Upper lobe of left lung (tissue), 6 donors: ENCODE measurements around the gene HPGDS. TPM values are rescaled to one million over a fixed set of nuclear protein-coding genes. Genes with fewer than 3 reads are reported as not detected.

ENCODE experiments used
- ATAC-seq, 2 donors: fragments of 200-7000 bp; cut with Tn5 transposase; one replicate each; pipeline ENCODE4 v1.9.1; 2022; ENCODE audit warnings: mild to moderate bottlenecking in 2 of 2, moderate library complexity in 2 of 2; ENCODE audit not compliant: low FRiP score in 2 of 2
- DNase-seq, 2 donors: peaks; one replicate each; pipeline ENCODE4 v3.0.0-alpha.2; 2019 to 2020
- H3K27ac ChIP-seq, 4 donors: fragments of 200-600 bp; sonication (generic); one replicate each; pipeline ENCODE4 v1.5.1; 2016 to 2019
- H3K27me3 ChIP-seq, 4 donors: fragments of 200-600 bp; sonication (generic); one replicate each; pipeline ENCODE4 v1.5.1; 2017 to 2019
- H3K36me3 ChIP-seq, 4 donors: fragments of 200-600 bp; sonication (generic); one replicate each; pipeline ENCODE4 v1.5.1; 2016 to 2019
- H3K4me1 ChIP-seq, 4 donors: fragments of 200-600 bp; sonication (generic); one replicate each; pipeline ENCODE4 v1.5.1; 2018 to 2019
- H3K4me3 ChIP-seq, 4 donors: fragments of 200-600 bp; sonication (generic); one replicate each; pipeline ENCODE4 v1.5.1; 2017 to 2019; ENCODE audit warnings: mild to moderate bottlenecking in 2 of 4, moderate library complexity in 1 of 4
- H3K9me3 ChIP-seq, 4 donors: fragments of 200-600 bp; sonication (generic); one replicate each; pipeline ENCODE4 v1.5.1; 2018 to 2019
- EP300 ChIP-seq, 4 donors: sonication (generic); formaldehyde crosslinking; IDR thresholded peaks; one replicate each; pipeline ENCODE4 v1.5.1; 2017; ENCODE audit warnings: antibody characterized with exemption in 4 of 4, control low read depth in 2 of 4
- POLR2A ChIP-seq, 4 donors: fragments of 450-650 bp; IDR thresholded peaks; one replicate each; pipeline ENCODE4 v1.5.1; 2016 to 2017; ENCODE audit warnings: antibody characterized with exemption in 4 of 4, mild to moderate bottlenecking in 2 of 4
- POLR2AphosphoS5 ChIP-seq, 2 donors: sonication (generic); formaldehyde crosslinking; IDR thresholded peaks; one replicate each; pipeline ENCODE4 v1.5.1; 2017; ENCODE audit warnings: antibody characterized with exemption in 2 of 2
- WGBS, 2 donors: methylation state at CpG; one replicate each; pipeline ENCODE4 v1.1.5; 2017 to 2018; 5-methylcytosine and 5-hydroxymethylcytosine counted together
- total RNA-seq, 6 donors: library from RNA; depleted of rRNA in 4 of 6; stranded (reverse); fragments of >200 nt in 4 of 6; gene quantifications; one replicate each; pipeline versions ENCODE4 v1.1.0 to v1.2.1, GENCODE V29; 2016 to 2021
- TF ChIP-seq, protein P1 (sequence below), 6 experiments: fragments of 450-650 bp in 4 of 6; fragments of 200-600 bp in 2 of 6; sonication (generic) in 2 of 6; IDR thresholded peaks; one replicate each; pipeline ENCODE4 v1.5.1; 2016 to 2019; ENCODE audit warnings: antibody characterized with exemption in 6 of 6
- donor health status: DM: no; HTN: no; CAD: no; lungs with moderate emphysema.
- donor health status: DM: no; HTN: yes; CAD: no; lungs with severe emphysema.

The HPGDS gene
- total RNA-seq, 6 donors from 2014 or later: 0.59 to 17.8 (median 5.2) TPM

DNA sequence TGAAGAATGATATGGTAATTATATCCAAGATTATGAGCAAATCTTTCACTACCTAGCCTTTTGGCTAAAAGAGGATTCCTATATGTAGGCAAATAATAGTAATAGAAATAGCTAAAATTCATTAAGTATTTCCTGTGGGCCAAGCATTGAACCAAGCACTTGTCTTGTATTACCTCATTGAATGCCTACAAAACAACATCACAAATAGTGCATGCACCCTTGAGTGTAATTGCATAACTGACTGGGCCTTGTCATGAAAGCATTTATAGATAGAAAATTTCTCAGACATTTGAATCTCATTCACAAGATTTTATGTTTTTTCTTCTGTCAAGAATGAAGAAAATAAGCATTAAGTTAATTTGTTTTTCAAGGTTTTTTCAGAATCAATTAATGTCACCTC lies 3.9 kb upstream of the HPGDS start:
- TF ChIP-seq, protein P1, sequence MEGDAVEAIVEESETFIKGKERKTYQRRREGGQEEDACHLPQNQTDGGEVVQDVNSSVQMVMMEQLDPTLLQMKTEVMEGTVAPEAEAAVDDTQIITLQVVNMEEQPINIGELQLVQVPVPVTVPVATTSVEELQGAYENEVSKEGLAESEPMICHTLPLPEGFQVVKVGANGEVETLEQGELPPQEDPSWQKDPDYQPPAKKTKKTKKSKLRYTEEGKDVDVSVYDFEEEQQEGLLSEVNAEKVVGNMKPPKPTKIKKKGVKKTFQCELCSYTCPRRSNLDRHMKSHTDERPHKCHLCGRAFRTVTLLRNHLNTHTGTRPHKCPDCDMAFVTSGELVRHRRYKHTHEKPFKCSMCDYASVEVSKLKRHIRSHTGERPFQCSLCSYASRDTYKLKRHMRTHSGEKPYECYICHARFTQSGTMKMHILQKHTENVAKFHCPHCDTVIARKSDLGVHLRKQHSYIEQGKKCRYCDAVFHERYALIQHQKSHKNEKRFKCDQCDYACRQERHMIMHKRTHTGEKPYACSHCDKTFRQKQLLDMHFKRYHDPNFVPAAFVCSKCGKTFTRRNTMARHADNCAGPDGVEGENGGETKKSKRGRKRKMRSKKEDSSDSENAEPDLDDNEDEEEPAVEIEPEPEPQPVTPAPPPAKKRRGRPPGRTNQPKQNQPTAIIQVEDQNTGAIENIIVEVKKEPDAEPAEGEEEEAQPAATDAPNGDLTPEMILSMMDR (IDR thresholded peaks at IDR 0.05): no peak
- TF ChIP-seq EP300 (IDR thresholded peaks at IDR 0.05): no peak
- TF ChIP-seq POLR2AphosphoS5 (IDR thresholded peaks at IDR 0.05): no peak
- TF ChIP-seq POLR2A (IDR thresholded peaks at IDR 0.05): no peak
- H3K4me1 ChIP-seq: no peaks in the 10 kb centered on the region
- DNase-seq (no peak), ATAC-seq (no peak)
- H3K9me3 ChIP-seq: no peaks in the 10 kb centered on the region
- H3K27me3 ChIP-seq: no peaks in the 10 kb centered on the region
- H3K4me3 ChIP-seq: no peak overlapping the region
- H3K27ac ChIP-seq: no peak overlapping the region
- no peaks in the 10 kb centered on the region for H3K36me3 ChIP-seq

- Histone ChIP-seq H3K4me3 (no peak overlapping the region), H3K36me3 (no peaks in the 10 kb centered on the region), H3K27ac (no peak overlapping the region), H3K9me3 (no peaks in the 10 kb centered on the region), H3K27me3 (no peaks in the 10 kb centered on the region), H3K4me1 (no peaks in the 10 kb centered on the region)
- DNase-seq (no peak), ATAC-seq (peak in 1 of 2 donors; percentile 60)
- WGBS, 2 donors: 28 to 40% methylated on average over 2 of the region's 2 CpGs
- no peak for TF ChIP-seq POLR2A (IDR thresholded peaks at IDR 0.05)
- TF ChIP-seq, protein P1 (IDR thresholded peaks at IDR 0.05): no peak
- TF ChIP-seq EP300 (IDR thresholded peaks at IDR 0.05): no peak
- TF ChIP-seq POLR2AphosphoS5 (IDR thresholded peaks at IDR 0.05): no peak
Observed at GRCh38 chr4:94345969-94346368, 3.3 kb upstream of the HPGDS start.

DNA sequence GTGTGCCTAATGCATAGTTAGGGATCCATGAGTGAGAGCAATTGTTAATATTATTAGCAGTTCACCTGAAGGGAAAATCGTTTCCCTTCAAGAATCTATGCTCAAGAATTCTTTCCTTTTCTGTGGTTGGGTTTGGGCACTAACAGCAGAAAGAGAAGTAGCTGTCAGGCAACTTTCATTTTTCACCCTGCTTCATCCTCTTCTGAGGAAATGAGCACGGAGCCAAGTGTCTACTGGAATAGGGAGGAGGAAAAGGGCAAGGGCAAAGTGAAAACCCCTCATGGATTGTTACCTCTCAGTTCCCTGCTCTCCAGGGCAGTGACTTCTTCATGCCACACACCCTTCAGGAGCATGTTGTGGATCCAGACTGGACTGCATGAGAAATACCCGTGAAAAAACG lies 2.6 kb upstream of the HPGDS start:
- no peak overlapping the region for H3K4me3 ChIP-seq
- H3K27me3 ChIP-seq: no peaks in the 10 kb centered on the region
- TF ChIP-seq, protein P1 (IDR thresholded peaks at IDR 0.05): no peak
- TF ChIP-seq POLR2AphosphoS5 (IDR thresholded peaks at IDR 0.05) (no peak), EP300 (IDR thresholded peaks at IDR 0.05) (no peak), POLR2A (IDR thresholded peaks at IDR 0.05) (no peak)
- no peak overlapping the region for H3K27ac ChIP-seq
- no peaks in the 10 kb centered on the region for H3K36me3 ChIP-seq
- ATAC-seq (peak in 1 of 2 donors; percentile 55), DNase-seq (no peak)
- H3K4me1 ChIP-seq: no peaks in the 10 kb centered on the region
- WGBS, 2 donors: 41 to 48% methylated on average over 4 of the region's 4 CpGs
- no peaks in the 10 kb centered on the region for H3K9me3 ChIP-seq

GRCh38 chr4:94344457-94344856 lies 1.8 kb upstream of the HPGDS start:
- H3K9me3 ChIP-seq: no peaks in the 10 kb centered on the region
- DNase-seq: no peak
- no peak for TF ChIP-seq POLR2AphosphoS5 (IDR thresholded peaks at IDR 0.05)
- TF ChIP-seq, protein P1 (IDR thresholded peaks at IDR 0.05): no peak
- no peak for TF ChIP-seq EP300 (IDR thresholded peaks at IDR 0.05)
- TF ChIP-seq POLR2A (IDR thresholded peaks at IDR 0.05): no peak
- no peaks in the 10 kb centered on the region for H3K27me3 ChIP-seq
- H3K36me3 ChIP-seq: no peaks in the 10 kb centered on the region
- no peak for ATAC-seq
- H3K4me1 ChIP-seq: no peaks in the 10 kb centered on the region
- 84 to 85% methylated on average over 5 of the region's 5 CpGs for WGBS, 2 donors
- H3K4me3 ChIP-seq: no peak overlapping the region
- H3K27ac ChIP-seq: no peak overlapping the region

- no peak overlapping the region for H3K4me3 ChIP-seq
- TF ChIP-seq, protein P1 (IDR thresholded peaks at IDR 0.05): no peak
- TF ChIP-seq POLR2A (IDR thresholded peaks at IDR 0.05) (no peak), POLR2AphosphoS5 (IDR thresholded peaks at IDR 0.05) (no peak), EP300 (IDR thresholded peaks at IDR 0.05) (no peak)
- no peaks in the 10 kb centered on the region for H3K4me1 ChIP-seq
- no peaks in the 10 kb centered on the region for H3K36me3 ChIP-seq
- no peaks in the 10 kb centered on the region for H3K9me3 ChIP-seq
- 73 to 76% methylated on average over 3 of the region's 3 CpGs for WGBS, 2 donors
- no peak overlapping the region for H3K27ac ChIP-seq
- ATAC-seq (no peak), DNase-seq (no peak)
- no peaks in the 10 kb centered on the region for H3K27me3 ChIP-seq
Observed at GRCh38 chr4:94341481-94342370, 910 bp downstream of the HPGDS start.
